Suprapubic skin (tissue), 4 donors: ENCODE data around the gene ERP29.

ENCODE experiments used
- POLR2A ChIP-seq, 2 donors: fragments of 450-650 bp; IDR thresholded peaks; one replicate each; pipeline ENCODE4 v1.6.1; 2017; ENCODE audit warnings: antibody characterized with exemption in 2 of 2, mild to moderate bottlenecking in 2 of 2, moderate library complexity in 2 of 2
- POLR2AphosphoS5 ChIP-seq, 3 donors: sonication (generic); formaldehyde crosslinking; IDR thresholded peaks; one replicate each; pipeline ENCODE4 v1.6.1; 2017; ENCODE audit warnings: antibody characterized with exemption in 3 of 3
- TF ChIP-seq, protein P1 (sequence below), 2 donors: fragments of 200-600 bp in 1 of 2; fragments of 450-650 bp in 1 of 2; sonication (generic) in 1 of 2; IDR thresholded peaks; one replicate each; pipeline ENCODE4 v1.5.1; 2016 to 2019; ENCODE audit warnings: antibody characterized with exemption in 2 of 2, mild to moderate bottlenecking in 1 of 2, moderate library complexity in 1 of 2

DNA sequence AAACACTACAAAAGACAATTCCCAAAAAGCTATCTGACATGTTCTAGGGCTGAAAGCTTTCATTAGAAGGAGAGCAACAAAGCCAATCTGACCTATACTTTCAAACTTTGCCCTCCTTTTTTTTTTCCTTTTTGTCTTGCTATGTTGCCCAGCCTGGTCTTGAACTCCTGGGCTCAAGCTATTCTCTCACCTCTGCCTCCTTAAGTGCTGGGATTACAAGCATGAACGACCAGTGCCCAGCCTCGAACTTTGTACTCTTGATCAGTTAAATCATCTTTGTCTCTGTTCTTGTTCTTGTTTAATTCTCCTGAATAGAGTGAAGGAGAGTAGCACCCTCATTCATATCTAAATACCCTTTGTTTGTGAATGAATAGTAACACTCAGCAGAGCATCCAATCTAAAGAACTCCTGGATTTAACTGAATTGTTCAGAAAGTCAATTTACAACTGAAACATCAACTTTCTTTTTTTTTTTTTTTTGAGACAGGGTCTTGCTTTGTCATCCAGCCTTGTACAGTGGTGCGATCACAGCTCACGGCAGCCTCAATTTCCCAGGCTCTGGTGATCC is 22.1 kb downstream of the ERP29 start:
- TF ChIP-seq POLR2A (IDR thresholded peaks at IDR 0.05) (no peak), POLR2AphosphoS5 (IDR thresholded peaks at IDR 0.05) (no peak)
- TF ChIP-seq, protein P1, sequence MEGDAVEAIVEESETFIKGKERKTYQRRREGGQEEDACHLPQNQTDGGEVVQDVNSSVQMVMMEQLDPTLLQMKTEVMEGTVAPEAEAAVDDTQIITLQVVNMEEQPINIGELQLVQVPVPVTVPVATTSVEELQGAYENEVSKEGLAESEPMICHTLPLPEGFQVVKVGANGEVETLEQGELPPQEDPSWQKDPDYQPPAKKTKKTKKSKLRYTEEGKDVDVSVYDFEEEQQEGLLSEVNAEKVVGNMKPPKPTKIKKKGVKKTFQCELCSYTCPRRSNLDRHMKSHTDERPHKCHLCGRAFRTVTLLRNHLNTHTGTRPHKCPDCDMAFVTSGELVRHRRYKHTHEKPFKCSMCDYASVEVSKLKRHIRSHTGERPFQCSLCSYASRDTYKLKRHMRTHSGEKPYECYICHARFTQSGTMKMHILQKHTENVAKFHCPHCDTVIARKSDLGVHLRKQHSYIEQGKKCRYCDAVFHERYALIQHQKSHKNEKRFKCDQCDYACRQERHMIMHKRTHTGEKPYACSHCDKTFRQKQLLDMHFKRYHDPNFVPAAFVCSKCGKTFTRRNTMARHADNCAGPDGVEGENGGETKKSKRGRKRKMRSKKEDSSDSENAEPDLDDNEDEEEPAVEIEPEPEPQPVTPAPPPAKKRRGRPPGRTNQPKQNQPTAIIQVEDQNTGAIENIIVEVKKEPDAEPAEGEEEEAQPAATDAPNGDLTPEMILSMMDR (IDR thresholded peaks at IDR 0.05), result no peak
